ENCODE data around the gene CAPN14. TPM values are rescaled to one million over a fixed set of nuclear protein-coding genes. Genes with fewer than 3 reads are reported as not detected.
"Not testable (repeated sequence)": the region's sequence is repeated elsewhere in the genome, so short reads cannot be mapped to it uniquely, and the experiment has no call there.

CAPN14 gene
- total RNA-seq, 1 donor from 2014 or later, result 0.27 TPM

GRCh38 chr2:31196622-31197021, 20.7 kb downstream of the CAPN14 start:
- H3K4me3 Mint-ChIP-seq (ENCODE audit: low read depth), result no peak overlapping the region
- no peak overlapping the region for H3K27ac Mint-ChIP-seq
- no peaks in the 10 kb centered on the region for H3K4me1 Mint-ChIP-seq (ENCODE audit: low read depth)
- no peak for DNase-seq (ENCODE audit: low spot score)
- H3K36me3 Mint-ChIP-seq (ENCODE audit: low read depth), result no peaks in the 10 kb centered on the region
- no peaks in the 10 kb centered on the region for H3K9me3 Mint-ChIP-seq
- peaks cover 2% of the 10 kb centered on the region for H3K27me3 Mint-ChIP-seq (ENCODE audit: low read depth)
- intact Hi-C loops (cut with micrococcal nuclease), result no loop called here

DNA sequence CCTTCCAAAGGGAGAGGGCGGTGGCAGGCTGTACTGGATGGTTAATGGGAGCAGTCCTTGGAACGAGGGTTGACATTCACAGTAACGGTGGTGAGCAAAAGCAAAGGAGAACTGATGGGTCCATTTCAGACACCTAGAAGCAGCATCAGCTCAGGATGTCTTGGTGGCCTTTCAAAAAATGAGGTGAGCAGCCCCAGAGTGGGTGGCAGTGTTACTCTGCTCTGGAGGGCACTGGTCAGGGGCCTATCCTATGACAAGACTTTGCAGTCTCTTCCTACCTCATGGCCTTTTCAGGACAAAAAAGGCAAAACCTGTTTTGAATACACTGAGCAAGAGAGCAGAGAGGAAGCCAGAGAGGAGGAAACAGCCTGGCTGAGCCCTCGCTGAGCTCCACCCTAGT, 23.5 kb downstream of the CAPN14 start:
- no peak for DNase-seq (ENCODE audit: low spot score)
- Mint-ChIP-seq H3K27ac (no peak overlapping the region), H3K9me3 (no peaks in the 10 kb centered on the region), H3K4me1 (ENCODE audit: low read depth) (no peaks in the 10 kb centered on the region), H3K36me3 (ENCODE audit: low read depth) (no peaks in the 10 kb centered on the region), H3K27me3 (ENCODE audit: low read depth) (no peaks in the 10 kb centered on the region), H3K4me3 (ENCODE audit: low read depth) (no peak overlapping the region)
- intact Hi-C loops (cut with micrococcal nuclease), result no loop called here

DNA sequence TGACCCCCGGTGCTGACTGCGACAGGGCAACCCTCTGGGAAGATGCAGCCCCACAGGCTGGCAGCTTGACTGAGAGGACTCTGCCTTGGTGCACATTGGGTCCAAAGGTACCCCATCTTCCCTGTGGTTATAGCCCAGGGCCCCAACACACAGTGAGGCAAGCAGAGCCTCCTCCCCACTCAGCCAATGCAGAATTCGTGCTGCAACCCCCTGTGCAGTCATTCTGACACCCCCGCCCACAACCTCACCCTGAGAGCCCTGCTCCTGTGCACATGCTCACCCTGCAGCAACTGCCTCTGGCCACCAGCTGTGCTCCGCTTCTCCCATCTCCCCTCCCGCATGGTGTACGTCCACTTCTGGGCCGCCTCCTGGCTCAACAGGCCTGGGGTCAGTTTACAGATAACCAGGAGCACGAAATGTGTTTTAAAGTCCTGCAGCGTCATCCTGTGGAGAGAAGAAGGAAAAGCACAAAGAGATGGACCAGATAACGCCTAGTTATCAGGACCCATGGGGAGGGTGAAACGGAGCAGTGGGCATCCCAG, 24.4 kb downstream of the CAPN14 start:
- no peak overlapping the region for H3K4me3 Mint-ChIP-seq (ENCODE audit: low read depth)
- H3K27ac Mint-ChIP-seq, result no peak overlapping the region
- no peaks in the 10 kb centered on the region for H3K9me3 Mint-ChIP-seq
- intact Hi-C loops (cut with micrococcal nuclease), result no loop called here
- no peaks in the 10 kb centered on the region for H3K36me3 Mint-ChIP-seq (ENCODE audit: low read depth)
- no peaks in the 10 kb centered on the region for H3K4me1 Mint-ChIP-seq (ENCODE audit: low read depth)
- DNase-seq (ENCODE audit: low spot score), result no peak
- H3K27me3 Mint-ChIP-seq (ENCODE audit: low read depth), result no peaks in the 10 kb centered on the region

GRCh38 chr2:31192396-31192795, 24.9 kb downstream of the CAPN14 start:
- Mint-ChIP-seq H3K27me3 (ENCODE audit: low read depth) (no peaks in the 10 kb centered on the region), H3K9me3 (no peaks in the 10 kb centered on the region), H3K27ac (no peak overlapping the region), H3K36me3 (ENCODE audit: low read depth) (no peaks in the 10 kb centered on the region), H3K4me1 (ENCODE audit: low read depth) (no peaks in the 10 kb centered on the region), H3K4me3 (ENCODE audit: low read depth) (no peak overlapping the region)
- no peak for DNase-seq (ENCODE audit: low spot score)
- intact Hi-C loops (cut with micrococcal nuclease), result no loop called here

- no peak for DNase-seq (ENCODE audit: low spot score)
- no peak overlapping the region for H3K27ac Mint-ChIP-seq
- no peaks in the 10 kb centered on the region for H3K9me3 Mint-ChIP-seq
- no peaks in the 10 kb centered on the region for H3K36me3 Mint-ChIP-seq (ENCODE audit: low read depth)
- intact Hi-C loops (cut with micrococcal nuclease), result no loop called here
- no peaks in the 10 kb centered on the region for H3K4me1 Mint-ChIP-seq (ENCODE audit: low read depth)
- H3K27me3 Mint-ChIP-seq (ENCODE audit: low read depth), result no peaks in the 10 kb centered on the region
- H3K4me3 Mint-ChIP-seq (ENCODE audit: low read depth), result no peak overlapping the region
Observed at GRCh38 chr2:31191931-31192330, 25.4 kb downstream of the CAPN14 start.

DNA sequence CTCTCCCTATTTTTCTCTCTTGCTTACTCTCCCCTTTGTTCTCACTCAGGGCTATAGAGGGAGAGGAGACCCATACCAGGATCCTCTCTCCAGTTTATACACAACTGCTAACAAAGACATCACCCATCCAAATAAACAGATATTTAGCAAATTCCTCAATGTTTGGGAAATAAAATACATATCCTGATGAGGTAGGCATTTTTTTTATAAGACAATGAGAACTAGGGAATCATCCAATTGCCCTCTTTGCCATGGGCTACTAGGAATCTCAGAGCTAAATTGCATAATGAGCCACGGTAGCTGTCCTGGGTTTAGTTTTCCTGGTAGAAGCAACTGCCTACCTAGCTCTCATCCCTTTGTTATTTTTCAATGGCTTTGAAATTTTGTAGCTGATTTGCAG, 27.1 kb downstream of the CAPN14 start:
- Mint-ChIP-seq H3K27me3 (ENCODE audit: low read depth) (no peaks in the 10 kb centered on the region), H3K9me3 (no peaks in the 10 kb centered on the region), H3K36me3 (ENCODE audit: low read depth) (no peaks in the 10 kb centered on the region), H3K4me3 (ENCODE audit: low read depth) (no peak overlapping the region), H3K4me1 (ENCODE audit: low read depth) (no peaks in the 10 kb centered on the region), H3K27ac (no peak overlapping the region)
- no peak for DNase-seq (ENCODE audit: low spot score)
- intact Hi-C loops (cut with micrococcal nuclease), result no loop called here

- H3K4me3 Mint-ChIP-seq (ENCODE audit: low read depth), result no peak overlapping the region
- H3K4me1 Mint-ChIP-seq (ENCODE audit: low read depth), result no peaks in the 10 kb centered on the region
- intact Hi-C loops (cut with micrococcal nuclease), result no loop called here
- H3K9me3 Mint-ChIP-seq, result no peaks in the 10 kb centered on the region
- no peaks in the 10 kb centered on the region for H3K36me3 Mint-ChIP-seq (ENCODE audit: low read depth)
- DNase-seq (ENCODE audit: low spot score), result no peak
- H3K27ac Mint-ChIP-seq, result no peak overlapping the region
- H3K27me3 Mint-ChIP-seq (ENCODE audit: low read depth), result no peaks in the 10 kb centered on the region
Observed at GRCh38 chr2:31189141-31189540, 28.2 kb downstream of the CAPN14 start.

DNA sequence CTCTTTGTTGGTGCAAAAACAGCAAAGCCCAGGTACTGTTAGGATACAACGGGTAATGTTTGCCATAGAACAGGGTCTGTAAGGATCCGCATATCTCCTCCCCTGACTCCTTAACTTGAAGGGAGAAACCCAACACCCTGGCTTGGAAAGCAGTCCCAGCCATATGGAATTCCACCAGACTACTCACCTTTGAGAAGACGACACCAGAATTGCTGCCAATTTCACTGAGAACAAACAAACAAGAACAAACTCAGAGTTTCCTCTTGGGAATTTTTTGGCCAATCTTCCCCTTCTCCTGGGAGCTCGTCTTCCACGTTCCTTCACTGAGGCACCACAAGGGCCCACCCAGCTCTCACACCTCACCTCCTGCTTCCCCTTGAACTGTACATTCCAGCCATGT, 29.2 kb downstream of the CAPN14 start:
- no peak overlapping the region for H3K4me3 Mint-ChIP-seq (ENCODE audit: low read depth)
- H3K27ac Mint-ChIP-seq, result no peak overlapping the region
- H3K4me1 Mint-ChIP-seq (ENCODE audit: low read depth), result no peaks in the 10 kb centered on the region
- H3K27me3 Mint-ChIP-seq (ENCODE audit: low read depth), result no peaks in the 10 kb centered on the region
- intact Hi-C loops (cut with micrococcal nuclease), result no loop called here
- H3K36me3 Mint-ChIP-seq (ENCODE audit: low read depth), result no peaks in the 10 kb centered on the region
- no peak for DNase-seq (ENCODE audit: low spot score)
- no peaks in the 10 kb centered on the region for H3K9me3 Mint-ChIP-seq

- no peak for DNase-seq (ENCODE audit: low spot score)
- no peaks in the 10 kb centered on the region for H3K9me3 Mint-ChIP-seq
- intact Hi-C loops (cut with micrococcal nuclease), result no loop called here
- no peaks in the 10 kb centered on the region for H3K4me1 Mint-ChIP-seq (ENCODE audit: low read depth)
- no peak overlapping the region for H3K27ac Mint-ChIP-seq
- no peaks in the 10 kb centered on the region for H3K27me3 Mint-ChIP-seq (ENCODE audit: low read depth)
- no peak overlapping the region for H3K4me3 Mint-ChIP-seq (ENCODE audit: low read depth)
- H3K36me3 Mint-ChIP-seq (ENCODE audit: low read depth), result no peaks in the 10 kb centered on the region
Observed at GRCh38 chr2:31187166-31187565, 30.1 kb downstream of the CAPN14 start.

GRCh38 chr2:31183973-31184372, 33.3 kb downstream of the CAPN14 start:
- H3K9me3 Mint-ChIP-seq; H3K27ac Mint-ChIP-seq; H3K4me3 Mint-ChIP-seq (ENCODE audit: low read depth); H3K27me3 Mint-ChIP-seq (ENCODE audit: low read depth); intact Hi-C loops (cut with micrococcal nuclease); DNase-seq (ENCODE audit: low spot score); H3K4me1 Mint-ChIP-seq (ENCODE audit: low read depth); H3K36me3 Mint-ChIP-seq (ENCODE audit: low read depth): not testable (repeated sequence)

DNA sequence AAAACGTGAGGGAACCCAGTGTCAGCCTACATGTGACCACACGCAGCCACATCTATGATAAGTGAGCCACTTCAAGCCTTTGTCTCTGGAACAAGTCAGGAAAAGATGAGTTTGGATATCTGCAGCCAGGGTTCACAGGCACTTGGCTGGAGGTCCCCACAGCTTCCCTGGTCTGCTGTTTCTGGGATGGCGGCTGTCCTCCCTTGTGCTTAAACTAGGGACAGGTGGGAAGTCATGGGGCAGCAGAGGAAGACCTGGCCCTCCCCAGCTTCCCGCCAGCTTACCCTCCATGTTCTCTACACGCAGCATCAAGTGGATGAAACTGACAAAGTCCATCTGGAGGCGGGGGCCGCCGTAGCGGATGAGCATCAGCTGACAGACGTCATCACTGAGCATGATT, 40.6 kb downstream of the CAPN14 start:
- Mint-ChIP-seq H3K4me3 (ENCODE audit: low read depth) (no peak overlapping the region), H3K9me3 (no peaks in the 10 kb centered on the region), H3K27me3 (ENCODE audit: low read depth) (peaks cover 8% of the 10 kb centered on the region), H3K36me3 (ENCODE audit: low read depth) (no peaks in the 10 kb centered on the region), H3K27ac (no peak overlapping the region), H3K4me1 (ENCODE audit: low read depth) (no peaks in the 10 kb centered on the region)
- no peak for DNase-seq (ENCODE audit: low spot score)
- intact Hi-C loops (cut with micrococcal nuclease), result loop anchor here (10.0 kb wide), 1 partner anchor 312 kb away; no protein-coding TSS in a partner anchor

DNA sequence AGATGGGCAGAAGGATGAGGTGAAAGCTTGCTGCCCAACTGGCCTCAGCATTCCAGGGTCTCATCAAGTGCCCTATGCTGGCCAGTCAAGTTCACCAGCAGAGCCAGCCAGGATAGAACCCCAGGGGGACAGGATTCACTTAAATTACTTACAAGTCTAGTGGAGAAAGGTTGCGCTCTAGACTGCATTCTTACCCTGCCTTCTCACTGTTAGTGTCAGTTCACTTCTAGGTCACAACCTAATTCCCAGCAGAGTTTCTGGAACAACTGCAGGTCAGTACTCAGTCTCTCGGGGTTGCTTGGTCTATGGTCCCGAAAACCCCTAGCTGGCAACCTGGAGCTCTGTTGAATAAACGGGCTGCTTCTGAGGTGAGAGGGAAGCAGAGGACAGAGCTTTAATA, 46.2 kb downstream of the CAPN14 start:
- no peak overlapping the region for H3K27ac Mint-ChIP-seq
- no peaks in the 10 kb centered on the region for H3K9me3 Mint-ChIP-seq
- H3K4me1 Mint-ChIP-seq (ENCODE audit: low read depth), result no peaks in the 10 kb centered on the region
- H3K4me3 Mint-ChIP-seq (ENCODE audit: low read depth), result no peak overlapping the region
- intact Hi-C loops (cut with micrococcal nuclease), result loop anchor here (10.0 kb wide), 1 partner anchor 306 kb away; no protein-coding TSS in a partner anchor
- no peaks in the 10 kb centered on the region for H3K36me3 Mint-ChIP-seq (ENCODE audit: low read depth)
- H3K27me3 Mint-ChIP-seq (ENCODE audit: low read depth), result peaks cover 9% of the 10 kb centered on the region
- DNase-seq (ENCODE audit: low spot score), result no peak

DNA sequence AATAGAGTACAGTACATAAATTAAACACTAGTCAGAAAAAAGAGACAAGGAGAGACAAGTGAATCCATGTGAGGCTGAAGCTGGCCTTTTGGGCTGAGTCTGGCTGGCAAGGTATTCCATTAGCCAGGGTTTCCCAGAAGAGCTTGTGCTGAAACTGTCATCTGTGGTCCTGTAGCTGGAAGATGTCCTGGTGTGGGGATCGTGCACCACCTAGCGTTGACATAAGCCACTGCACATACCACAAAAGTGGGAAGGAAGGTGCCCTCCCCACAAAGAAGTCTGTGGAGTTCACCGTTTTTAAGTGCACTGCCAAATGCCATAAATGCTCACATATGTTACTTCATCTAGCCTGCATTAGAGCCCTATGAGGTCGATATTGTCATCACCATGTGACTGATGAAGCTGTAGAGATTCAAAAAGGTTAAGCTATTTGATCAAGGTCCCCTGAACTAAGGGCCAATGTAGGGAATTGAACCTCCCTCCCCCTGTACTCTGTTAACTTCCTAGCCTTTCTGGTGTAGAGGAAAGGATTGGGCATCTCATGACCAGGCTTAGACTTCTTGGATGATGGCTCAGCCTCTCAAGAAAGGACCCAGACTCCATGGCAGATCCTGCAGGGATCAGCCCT, 47.1 kb downstream of the CAPN14 start:
- Mint-ChIP-seq H3K36me3 (ENCODE audit: low read depth) (no peaks in the 10 kb centered on the region), H3K27ac (no peak overlapping the region), H3K9me3 (no peaks in the 10 kb centered on the region), H3K4me3 (ENCODE audit: low read depth) (no peak overlapping the region), H3K4me1 (ENCODE audit: low read depth) (peaks cover under 1% of the 10 kb centered on the region), H3K27me3 (ENCODE audit: low read depth) (peaks cover 9% of the 10 kb centered on the region)
- intact Hi-C loops (cut with micrococcal nuclease), result loop anchor here (1.0 to 10.0 kb wide), 3 partner anchors 163 to 456 kb away; no protein-coding TSS in a partner anchor
- DNase-seq (ENCODE audit: low spot score), result peak; percentile 28
